Stimulated activated CD4-positive, alpha-beta T cell treated with anti-CD3 and anti-CD28 coated beads, Interleukin-2, amount 100 ng/mL, for 4 hours (primary cell): Measurements from ENCODE around the gene NUP214.
"Not testable (repeated sequence)": the region's sequence is repeated elsewhere in the genome, so short reads cannot be mapped to it uniquely, and the experiment has no call there.

Experiments
- DNase-seq: peaks from one replicate; pipeline ENCODE4 v3.0.0-alpha.2; 2020; ENCODE audit warnings: low read depth

NUP214 gene

DNA sequence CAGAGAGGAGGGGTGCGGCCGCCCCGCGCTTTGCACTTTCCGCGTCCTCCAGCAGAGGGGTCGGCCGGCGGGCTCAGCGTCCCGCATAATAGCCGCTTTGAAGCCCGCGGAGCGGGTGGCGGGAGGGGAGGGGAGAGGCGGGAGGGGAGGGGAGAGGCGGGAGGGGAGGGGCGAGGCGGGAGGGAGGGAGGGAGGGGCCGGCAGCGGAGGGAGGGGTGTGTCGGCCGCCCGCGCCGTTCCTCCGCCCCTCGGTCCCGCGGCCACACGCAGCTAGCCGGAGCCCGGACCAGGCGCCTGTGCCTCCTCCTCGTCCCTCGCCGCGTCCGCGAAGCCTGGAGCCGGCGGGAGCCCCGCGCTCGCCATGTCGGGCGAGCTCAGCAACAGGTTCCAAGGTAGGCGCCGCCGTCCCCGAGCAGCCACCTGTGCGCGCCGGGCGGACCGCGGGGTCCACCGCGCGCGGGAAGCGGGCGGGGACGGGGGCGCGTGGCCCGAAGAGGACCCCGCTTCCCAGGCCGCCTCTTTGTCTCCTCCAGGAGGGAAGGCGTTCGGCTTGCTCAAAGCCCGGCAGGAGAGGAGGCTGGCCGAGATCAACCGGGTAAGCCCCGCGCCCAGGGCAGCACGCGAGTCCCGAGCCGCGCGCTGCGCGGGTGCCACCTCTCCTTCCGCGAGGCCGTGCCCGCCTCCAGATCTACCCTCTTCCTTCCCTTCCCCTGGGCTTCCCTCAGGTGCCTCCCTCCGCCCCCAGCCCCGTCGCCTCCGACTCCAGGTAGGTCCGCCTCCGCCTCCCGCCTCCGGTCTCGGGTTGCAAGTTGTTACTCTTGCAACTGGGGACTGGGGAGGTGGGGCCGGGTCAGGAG, 28.9 kb upstream of the NUP214 start, which contains the start of gene AIF1L:
TSS of gene AIF1L (plus strand) at position 263 of the 857 bp plus-strand sequence. CDS start at position 362, 99 bp downstream.
- peak; percentile 63 for DNase-seq

DNA sequence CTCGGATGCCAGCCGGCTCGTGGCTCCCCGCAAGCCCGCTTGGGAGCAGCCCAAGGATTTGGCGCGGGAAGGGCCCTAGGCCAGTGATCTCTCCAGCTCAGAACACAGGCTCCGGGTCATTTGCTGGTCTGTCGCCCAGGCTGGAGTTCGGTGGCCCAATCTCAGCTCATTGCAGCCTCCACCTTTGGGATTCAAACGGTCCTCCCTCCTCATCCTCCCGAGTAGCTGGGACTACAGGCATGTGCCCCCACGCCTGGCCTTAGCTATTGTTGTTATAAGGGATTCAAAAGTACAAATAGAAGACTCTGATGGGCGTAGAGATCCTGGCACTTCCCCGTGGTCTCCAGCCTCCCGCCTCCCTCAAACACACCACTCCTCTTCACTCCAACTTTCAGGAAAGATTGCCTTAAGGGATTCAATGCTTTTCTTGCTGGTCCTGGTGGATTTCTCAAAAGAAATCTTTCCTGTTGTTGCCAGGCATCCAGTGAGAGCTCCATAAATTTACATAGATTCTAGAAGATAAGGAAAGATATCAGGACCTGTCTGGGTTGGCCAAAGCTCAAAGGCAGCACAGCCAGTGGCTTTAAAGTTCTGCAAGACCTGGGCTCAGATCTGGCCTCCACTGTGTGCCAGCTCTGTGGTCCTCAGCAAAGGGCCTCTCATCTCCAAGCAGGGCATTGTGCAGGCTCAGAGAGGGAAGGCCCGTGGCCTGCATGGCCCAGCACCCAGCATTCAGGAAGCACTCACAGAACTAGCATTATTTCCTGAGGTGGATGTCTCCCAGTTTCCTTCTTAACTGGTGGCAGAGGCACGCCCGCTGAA, 28.0 kb upstream of the NUP214 start:
- no peak for DNase-seq

DNA sequence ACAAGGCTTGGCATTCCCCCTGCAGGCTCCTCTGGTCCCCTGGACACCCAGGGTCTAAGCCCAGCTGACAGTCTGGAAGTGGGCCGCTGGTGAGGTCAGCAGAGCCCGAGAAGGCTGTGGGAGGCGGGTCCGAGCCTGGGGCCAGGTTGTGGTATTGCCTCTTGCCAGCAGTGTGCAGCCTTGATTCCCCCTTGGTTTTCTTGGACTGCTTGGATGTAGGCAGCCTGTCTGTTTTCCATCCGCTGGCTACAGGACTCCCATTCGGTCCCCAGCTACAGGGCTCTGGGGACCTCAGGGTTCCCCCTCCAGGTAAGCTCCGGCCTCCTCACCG, 27.5 kb upstream of the NUP214 start:
- no peak for DNase-seq

DNA sequence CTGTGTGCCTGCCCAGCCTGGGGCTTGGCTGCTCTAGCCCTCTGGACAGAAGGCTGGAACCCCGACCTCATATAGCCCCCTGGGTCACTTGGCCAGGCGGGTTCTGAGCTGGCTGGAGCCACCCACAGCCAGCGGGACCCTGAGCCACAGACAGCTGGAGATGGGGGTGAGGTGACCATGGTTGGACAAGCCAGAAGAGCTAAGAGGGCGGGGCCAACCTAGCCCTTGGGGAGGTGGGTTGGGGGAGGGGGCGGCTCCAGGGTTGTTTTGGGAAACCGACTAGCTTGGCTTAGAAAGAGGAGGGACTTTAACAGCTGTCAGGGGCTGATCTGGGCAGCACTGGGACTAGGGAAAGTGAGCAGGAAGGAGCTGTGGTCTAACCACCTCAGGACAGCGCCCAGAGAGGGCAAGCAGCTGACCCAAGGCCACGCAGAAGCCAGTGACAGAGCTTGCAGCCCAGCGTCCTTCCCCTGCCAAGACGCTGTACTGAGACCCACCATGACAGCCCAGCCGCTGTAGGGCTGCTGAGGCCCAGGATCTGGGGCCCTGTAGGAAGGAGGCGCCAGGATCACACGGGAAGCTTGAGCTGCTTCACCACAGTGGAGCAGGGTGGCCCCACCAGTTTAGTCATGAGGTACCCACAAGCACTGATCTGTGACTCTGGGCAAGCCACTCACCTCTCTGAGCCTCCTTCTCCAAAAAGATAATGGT, 26.8 kb upstream of the NUP214 start:
- DNase-seq, result no peak

DNA sequence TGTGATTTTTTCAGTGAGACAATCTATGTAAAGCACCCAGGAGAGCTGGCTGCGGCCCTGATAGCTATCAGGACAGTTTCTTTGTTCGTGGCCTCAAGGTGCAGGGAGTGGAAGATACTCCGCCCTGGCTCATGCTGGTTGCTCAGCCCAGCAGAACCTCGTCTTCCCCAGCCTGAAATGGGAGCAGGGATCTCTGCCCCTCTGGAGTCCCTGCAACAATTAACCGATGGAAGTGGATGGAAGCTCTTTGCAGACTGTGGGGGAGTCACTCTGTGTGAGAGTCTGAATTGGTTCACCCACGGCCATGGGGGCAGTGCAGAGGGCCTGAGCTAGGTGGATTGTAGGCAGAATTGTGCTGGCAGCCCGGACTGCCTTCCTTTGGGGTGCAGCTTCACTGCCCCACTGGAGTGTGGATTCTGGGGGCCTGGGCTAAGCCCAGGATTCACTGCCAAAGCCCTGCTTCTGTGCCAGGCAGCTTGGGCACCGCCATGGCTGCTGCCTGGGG, 26.2 kb upstream of the NUP214 start:
- no peak for DNase-seq

DNA sequence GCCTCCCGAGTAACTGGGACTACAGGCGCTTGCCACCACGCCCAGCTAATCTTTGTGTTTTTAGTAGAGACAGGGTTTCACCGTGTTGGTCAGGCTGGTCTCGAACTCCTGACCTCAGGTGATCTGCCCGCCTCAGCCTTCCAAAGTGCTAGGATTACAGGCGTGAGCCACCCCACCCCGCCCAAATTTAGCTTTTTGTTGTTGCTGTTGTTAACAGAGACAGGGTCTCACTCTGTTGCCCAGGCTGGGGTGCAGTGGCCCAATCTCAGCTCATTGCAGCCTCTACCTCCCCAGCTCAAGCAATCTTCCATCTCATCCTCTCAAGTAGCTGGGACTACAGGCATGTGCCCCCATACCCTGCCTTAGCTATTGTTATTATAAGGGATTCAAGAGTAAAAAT, 25.5 kb upstream of the NUP214 start:
- not testable (repeated sequence) for DNase-seq

DNA sequence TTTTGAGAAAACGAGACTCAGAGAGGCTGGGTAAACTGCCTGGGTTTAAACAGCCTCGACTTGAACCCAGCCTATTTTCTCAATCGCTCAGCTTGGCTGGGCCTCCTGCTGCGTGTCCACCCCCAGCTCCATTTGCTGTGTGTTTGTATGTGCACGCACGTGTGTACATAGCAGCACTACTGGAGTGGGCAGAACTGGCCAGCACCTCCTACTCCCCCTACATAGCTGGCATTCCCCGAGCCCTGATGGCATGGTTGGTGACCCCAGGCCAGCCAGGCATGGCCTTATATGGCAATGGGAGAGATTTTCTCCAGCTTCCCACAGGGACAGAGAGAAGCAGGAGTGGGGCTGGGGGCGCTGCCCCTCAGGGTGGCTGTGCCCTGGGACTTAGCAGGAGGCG, 24.9 kb upstream of the NUP214 start:
- no peak for DNase-seq

DNA sequence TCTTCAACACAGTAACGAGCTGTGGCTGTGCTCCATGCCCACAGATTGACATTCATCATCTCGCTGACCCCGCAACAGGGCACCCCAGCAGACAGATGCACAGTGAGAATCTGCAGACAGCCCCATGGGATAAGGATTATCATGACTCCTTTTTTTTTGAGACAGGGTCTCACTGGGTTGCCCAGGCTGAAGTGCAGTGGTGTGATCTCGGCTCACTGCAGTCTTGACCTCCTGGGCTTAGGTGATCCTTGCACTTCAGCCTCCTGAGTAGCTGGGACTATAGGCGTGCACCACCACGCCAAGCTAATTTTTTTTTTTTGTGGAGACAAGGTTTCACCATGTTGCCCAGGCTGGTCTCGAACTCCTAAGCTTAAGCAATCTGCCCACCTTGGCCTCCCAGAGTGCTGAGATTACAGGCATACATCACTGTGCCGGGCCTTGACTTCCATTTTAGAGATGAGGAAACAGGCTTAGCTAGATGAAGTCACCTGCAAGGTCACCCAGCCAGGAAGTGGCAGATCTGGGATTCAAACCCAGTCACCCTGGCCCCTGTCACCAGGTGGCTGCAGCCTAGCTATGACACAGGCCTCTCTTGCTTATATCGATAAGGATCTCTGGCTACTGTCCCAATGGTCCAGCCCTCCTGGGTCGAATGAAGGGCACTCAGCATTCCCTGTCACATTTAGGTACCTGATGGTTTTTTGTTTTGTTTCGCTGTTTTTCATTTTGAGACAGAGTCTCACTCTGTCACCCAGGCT, 24.0 kb upstream of the NUP214 start:
- no peak for DNase-seq

DNA sequence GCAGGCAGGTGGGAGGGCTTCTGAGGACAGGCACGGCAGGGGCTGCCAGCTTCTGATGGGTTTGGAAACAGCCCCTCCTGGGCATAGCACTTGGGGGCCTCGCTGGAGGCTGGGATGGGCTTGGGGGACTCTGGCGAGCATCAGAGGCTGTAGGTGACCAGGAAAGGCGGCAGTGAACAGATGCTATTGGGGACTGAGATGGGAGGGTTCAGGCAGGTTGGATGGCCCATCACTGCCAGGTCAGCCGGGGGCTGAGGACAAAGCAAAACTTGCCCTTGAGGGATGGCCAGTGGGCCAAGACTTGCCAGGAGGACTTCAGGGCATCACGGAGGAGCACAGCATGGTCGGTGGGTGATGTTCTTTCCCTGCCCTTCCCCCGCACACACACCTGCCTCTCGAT, 22.4 kb upstream of the NUP214 start:
- no peak for DNase-seq

DNA sequence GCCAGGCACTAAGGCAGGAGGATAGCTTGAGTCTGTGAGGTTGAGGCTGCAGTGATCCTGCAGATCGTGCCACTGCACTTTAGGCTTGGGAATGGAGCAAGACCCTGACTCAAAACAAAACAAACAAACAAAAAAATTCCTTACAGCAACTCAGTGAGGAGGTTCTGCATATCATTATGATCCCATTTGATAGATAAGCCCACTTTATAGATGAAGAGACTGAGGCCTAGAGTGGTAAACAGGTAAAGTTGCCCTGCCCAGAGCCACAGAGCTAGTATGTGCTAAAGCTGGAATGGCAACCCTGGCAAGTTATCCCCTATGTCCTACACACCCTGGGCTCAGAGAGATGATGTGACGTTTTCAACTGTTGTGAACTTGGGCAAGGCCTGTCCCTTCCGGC, 21.9 kb upstream of the NUP214 start:
- no peak for DNase-seq

DNA sequence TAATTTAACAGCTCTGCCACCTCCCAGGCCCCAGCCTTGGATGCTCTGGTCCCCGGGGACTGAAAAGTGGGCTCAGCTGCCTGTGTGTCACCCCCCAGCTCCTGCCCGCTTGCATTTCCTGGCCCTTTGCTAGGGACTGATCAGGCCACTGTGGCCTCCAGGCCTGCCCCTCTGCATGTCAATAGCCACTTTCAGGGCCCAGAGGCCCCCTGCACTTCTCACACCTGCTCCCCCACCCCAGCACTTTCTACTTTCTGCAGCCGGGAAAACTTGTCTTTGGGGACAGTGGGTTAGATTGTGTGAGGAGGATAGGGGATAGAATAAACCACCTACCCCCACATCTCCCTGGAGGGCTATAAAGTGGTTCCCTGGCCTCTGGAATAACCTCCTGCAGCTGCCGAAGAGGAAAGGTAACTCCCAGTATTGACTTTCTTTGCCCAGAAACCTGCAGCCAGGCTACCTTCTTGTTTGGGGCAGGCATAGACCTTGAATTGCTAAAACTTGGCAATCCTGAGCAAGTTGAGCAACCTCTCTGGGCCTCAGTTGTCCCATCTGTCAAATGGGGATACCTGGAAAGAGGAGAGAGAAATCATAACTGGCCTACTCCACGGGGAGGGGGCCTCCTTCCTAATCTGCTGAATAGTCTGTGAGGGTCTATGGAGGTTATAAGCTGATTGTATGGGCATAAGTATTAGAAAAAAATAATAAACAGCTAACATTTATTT, 21.2 kb upstream of the NUP214 start:
- DNase-seq, result no peak

DNA sequence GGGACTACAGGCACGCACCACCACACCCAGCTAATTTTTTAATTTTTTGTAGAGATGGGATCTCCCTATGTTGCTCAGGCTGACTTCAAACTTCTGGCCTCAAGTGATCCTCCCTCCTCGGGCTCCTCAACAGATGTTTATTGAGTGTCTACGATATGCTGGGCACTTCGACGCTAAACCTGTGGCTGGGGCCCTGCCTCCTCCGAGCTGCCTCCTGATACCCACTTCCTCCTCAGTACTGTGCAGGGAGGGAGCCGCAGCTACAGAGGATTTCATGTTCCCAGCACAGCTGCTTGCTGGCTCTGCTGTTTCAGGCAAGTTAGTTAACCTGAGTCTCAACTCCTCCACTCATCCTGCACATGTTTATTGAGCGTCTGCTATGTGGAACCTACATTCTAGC, 19.4 kb upstream of the NUP214 start:
- DNase-seq, result no peak

DNA sequence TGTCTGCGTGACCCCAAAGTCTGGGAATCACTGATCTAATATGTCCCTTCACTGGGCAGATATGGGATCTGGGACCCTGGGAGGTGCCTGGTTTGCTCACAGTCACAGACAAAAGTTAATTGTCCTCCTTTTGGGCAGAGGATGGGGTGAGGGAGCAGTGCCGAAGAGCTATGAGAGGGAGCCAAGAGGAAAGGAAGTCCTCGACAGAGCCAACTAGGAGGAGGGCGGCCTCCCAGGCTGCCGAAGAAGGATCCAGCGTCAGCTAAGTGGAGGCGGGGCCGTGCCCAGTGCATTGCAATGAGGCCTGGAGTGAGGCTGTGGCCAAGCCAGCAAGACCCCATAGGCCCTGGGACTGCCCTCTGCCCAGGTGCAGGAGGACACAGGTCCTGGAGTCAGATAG, 17.6 kb upstream of the NUP214 start:
- no peak for DNase-seq

DNA sequence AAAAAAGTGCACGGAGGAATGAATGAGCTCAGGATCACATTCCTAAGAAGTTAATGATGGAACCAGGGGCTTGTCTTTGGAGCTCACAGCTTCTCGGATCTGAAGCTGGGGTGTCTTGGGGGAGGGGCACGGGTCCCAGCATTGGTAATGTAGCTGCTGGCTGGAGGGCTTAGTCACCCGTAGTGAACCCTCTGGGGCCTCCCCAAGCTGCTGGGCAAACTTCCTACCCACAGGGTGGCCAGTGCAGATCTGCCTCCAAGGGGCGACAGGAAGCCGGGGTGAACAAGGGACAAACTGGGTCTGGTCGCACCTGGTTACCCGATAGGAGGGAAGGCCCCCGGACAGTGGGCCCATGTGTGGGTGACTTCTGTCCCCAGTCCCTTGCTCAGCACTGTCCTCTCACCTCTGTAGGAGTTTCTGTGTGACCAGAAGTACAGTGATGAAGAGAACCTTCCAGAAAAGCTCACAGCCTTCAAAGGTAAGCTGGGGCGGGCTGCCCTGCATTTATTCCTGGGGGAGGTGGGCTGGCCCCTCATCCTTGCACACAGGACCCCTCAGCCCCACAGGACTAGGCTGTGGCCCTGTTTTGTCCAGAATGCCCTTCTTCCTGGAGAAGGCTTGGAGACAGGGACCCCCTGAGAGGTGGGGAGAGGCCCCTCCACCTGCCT, 14.1 kb upstream of the NUP214 start:
- DNase-seq, result no peak

DNA sequence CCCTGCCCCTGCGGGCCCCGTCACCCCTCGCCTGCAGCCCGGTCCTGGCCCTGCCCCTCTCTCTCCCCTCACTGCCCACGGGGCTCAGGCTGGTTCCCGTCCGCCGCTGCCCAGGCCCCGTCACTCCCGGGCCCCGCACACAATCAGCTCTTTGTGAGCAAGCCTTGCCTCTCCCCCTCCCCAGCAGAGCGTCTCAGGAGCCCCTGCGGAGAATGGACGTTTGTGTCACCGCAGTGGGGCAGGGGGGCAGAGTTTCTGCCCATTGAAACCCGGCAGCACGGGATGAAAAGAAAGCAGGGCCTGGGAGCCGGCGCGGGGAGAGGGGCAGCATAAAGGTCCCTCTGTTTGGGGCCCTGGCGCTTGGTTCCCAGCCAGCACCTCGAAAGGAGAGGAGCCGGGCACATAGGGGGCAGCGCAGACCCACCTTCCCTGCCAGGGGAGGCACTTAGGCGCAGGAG, 13.5 kb upstream of the NUP214 start:
- DNase-seq, result no peak

DNA sequence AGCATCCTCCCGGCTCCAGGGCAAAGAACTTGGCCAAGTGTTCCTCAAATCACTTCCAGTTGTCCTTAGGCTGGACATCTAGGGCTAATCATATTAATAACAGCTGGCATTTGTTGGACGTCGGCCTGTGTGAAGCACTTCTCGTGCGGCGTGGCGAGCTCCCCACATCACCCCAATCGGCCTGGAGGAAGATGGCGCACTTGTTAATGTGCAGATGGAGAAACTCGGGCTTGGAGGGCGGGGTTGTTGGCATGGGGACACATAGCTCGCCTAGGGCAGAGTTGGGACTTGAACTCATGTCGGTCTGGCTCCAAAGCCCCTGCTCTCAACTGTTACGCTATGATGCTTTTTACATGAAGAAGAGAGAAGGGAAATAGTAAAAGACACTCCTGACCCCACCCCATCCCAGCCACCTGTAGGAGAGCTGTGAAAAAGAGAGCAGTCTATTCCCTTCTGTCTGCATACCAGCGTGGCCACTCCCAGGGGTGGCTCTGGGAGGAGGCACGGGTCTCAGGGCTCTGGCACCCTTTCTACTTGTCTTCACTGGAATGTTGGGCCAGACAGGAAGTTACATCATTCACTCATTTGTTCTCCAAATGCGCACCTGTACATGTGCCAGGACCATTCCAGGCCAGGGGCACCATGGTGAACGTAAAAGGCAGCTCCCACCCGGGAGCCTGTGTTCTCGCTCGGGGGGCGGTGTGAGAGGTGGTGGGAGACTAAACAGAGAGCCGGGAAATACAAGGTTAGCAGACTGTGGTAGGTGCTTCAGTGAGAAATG, 12.8 kb upstream of the NUP214 start:
- DNase-seq, result no peak

DNA sequence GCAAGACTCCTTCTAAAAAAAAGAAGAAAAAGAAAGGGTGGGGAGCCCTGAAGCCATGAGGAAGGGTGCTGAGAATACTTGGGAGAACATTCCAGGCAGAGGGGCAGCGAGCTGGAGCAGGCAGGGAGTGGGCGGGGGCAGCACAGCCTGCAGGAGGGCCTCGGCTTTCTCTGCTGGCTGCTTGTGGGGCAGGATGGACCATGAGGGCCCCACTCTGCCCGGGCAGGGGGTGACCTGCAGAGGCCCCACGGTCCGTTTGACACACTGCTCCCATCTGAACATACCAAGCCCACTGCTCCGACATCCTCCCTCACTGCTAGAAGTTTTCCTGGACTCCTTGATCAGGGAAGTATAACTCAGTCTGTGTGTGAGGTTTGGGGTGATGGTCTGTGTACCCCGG, 11.7 kb upstream of the NUP214 start:
- no peak for DNase-seq

DNA sequence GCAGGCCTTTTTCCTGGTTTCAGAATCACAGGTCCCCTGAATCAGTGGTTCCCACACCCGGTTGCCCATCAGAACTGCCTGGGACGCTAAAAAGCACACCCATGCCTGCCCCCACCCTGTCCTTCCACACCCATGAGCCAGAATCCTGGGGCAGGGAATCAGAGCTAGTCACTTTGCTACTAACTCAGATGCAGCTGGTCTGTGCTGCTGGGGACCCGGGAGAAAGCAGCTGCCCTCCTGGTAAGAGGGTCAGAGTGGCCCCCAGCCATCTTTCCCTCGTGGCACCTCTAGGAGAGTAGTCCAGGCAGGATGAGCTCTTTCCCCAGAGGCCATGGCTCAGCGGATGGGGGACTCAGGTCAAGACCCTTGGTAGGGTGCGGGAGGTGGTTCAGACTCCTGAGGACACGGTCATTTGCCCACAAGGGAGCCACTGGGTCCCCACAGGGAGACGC, 11.3 kb upstream of the NUP214 start:
- DNase-seq, result no peak

DNA sequence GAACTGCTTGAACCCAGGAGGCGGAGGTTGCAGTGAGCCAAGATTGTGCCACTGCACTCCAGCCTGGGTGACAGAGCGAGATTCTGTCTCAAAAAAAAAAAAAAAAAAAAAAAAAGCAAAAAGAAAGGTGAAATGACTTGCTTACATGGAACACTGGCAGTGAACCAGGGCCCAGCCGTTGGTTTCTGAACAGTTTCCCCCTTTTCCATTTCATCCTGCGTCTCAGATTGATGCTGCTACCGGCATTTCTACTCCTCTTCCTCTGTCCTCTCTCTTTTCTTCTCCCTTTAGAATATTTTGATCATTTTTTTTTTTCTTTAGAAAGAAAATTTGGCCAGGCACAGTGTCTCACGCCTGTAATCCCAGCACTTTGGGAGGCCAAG, 10.0 kb upstream of the NUP214 start:
- DNase-seq, result not testable (repeated sequence)
